ENCODE data around the gene APBB1. TPM values are rescaled to one million over a fixed set of nuclear protein-coding genes. Genes with fewer than 3 reads are reported as not detected.

APBB1 gene
- total and polyA plus RNA-seq, 9 of the 15 experiments (the other 6 are each of a cell fraction or from before 2014, with no cell fraction given) = 0.04 to 0.73 (median 0.40) TPM

- POLR2A ChIA-PET = interaction anchor here (0.9 to 2.1 kb wide), 2 partner anchors 11 to 58 kb away, joined by 5 to 7 read pairs; no protein-coding TSS in a partner anchor
- Histone ChIP-seq H3K9me1 (ENCODE audit: control insufficient read depth, insufficient read depth, low read length) (no peaks in the 10 kb centered on the region), H3K27me3 (ENCODE audit: control insufficient read depth in 2 of 2, insufficient read depth in 2 of 2, low read length in 2 of 2) (peaks cover 2 to 8% of the 10 kb centered on the region in 2 experiments; a peak in 1 of 5 replicates), H3K9ac (ENCODE audit: insufficient read depth in 1 of 2, low read depth in 2 of 2, low read length in 2 of 2) (peak within 1 kb of the TSS in 1 of 2 experiments; percentile 45; a peak in 1 of 4 replicates), H3K79me2 (ENCODE audit: control insufficient read depth, insufficient read depth, low read length) (no peaks in the 10 kb centered on the region), H3K4me1 (replicated peaks in 1 of 2; ENCODE audit: control insufficient read depth in 2 of 2, insufficient read depth in 2 of 2, low read length in 2 of 2) (peaks cover 10 to 12% of the 10 kb centered on the region in 2 experiments; a peak in 3 of 5 replicates), H3K4me2 (ENCODE audit: insufficient read depth, low read length) (no peak within 1 kb of the TSS), H3K27ac (ENCODE audit: extremely low read depth, low read depth, low read length) (no peak within 1 kb of the TSS), H3K4me3 (no peak within 1 kb of the TSS), H2AFZ (ENCODE audit: low read depth, low read length) (no peak within 1 kb of the TSS), H4K20me1 (replicated peaks; ENCODE audit: control insufficient read depth, insufficient read depth, low read length) (no peaks in the 10 kb centered on the region), H3K9me3 (replicated peaks; ENCODE audit: control insufficient read depth, insufficient read depth, low read depth, low read length) (no peaks in the 10 kb centered on the region), H3K36me3 (ENCODE audit: control insufficient read depth, insufficient read depth, low read length) (no peaks in the 10 kb centered on the region)
- CTCF ChIA-PET (ENCODE audit: low intra/inter-chr PET ratio) = no interaction called here
- no TSS peak for BruUV-seq (replicated peaks)
- intact Hi-C loops (cut with micrococcal nuclease) = loop anchor here (5.0 kb wide), 1 partner anchor 261 kb away; no protein-coding TSS in a partner anchor
- DNase-seq (ENCODE audit: extremely low read depth in 1 of 4, low spot score in 3 of 4) (no peak), FAIRE-seq (no peak), ATAC-seq (no peak)
- 25% methylated on average over 3 of the region's 3 CpGs for WGBS (ENCODE audit: insufficient coverage, low coverage, missing lambda C conversion rate)
- TF ChIP-seq, protein P1, sequence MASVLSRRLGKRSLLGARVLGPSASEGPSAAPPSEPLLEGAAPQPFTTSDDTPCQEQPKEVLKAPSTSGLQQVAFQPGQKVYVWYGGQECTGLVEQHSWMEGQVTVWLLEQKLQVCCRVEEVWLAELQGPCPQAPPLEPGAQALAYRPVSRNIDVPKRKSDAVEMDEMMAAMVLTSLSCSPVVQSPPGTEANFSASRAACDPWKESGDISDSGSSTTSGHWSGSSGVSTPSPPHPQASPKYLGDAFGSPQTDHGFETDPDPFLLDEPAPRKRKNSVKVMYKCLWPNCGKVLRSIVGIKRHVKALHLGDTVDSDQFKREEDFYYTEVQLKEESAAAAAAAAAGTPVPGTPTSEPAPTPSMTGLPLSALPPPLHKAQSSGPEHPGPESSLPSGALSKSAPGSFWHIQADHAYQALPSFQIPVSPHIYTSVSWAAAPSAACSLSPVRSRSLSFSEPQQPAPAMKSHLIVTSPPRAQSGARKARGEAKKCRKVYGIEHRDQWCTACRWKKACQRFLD (CRISPR knock-in tag; IDR thresholded peaks at IDR 0.05) = no peak
- TF ChIP-seq, protein P2, sequence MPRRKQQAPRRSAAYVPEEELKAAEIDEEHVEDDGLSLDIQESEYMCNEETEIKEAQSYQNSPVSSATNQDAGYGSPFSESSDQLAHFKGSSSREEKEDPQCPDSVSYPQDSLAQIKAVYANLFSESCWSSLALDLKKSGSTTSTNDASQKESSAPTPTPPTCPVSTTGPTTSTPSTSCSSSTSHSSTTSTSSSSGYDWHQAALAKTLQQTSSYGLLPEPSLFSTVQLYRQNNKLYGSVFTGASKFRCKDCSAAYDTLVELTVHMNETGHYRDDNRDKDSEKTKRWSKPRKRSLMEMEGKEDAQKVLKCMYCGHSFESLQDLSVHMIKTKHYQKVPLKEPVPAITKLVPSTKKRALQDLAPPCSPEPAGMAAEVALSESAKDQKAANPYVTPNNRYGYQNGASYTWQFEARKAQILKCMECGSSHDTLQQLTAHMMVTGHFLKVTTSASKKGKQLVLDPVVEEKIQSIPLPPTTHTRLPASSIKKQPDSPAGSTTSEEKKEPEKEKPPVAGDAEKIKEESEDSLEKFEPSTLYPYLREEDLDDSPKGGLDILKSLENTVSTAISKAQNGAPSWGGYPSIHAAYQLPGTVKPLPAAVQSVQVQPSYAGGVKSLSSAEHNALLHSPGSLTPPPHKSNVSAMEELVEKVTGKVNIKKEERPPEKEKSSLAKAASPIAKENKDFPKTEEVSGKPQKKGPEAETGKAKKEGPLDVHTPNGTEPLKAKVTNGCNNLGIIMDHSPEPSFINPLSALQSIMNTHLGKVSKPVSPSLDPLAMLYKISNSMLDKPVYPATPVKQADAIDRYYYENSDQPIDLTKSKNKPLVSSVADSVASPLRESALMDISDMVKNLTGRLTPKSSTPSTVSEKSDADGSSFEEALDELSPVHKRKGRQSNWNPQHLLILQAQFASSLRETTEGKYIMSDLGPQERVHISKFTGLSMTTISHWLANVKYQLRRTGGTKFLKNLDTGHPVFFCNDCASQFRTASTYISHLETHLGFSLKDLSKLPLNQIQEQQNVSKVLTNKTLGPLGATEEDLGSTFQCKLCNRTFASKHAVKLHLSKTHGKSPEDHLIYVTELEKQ (CRISPR knock-in tag; IDR thresholded peaks at IDR 0.05) = no peak
- TF ChIP-seq XRCC4 (IDR thresholded peaks at IDR 0.05; ENCODE audit: extremely low read depth, insufficient read depth, insufficient read length) (no peak), MAFF (IDR thresholded peaks at IDR 0.05; ENCODE audit: low read length) (no peak), ZNF354B (CRISPR knock-in tag; IDR thresholded peaks at IDR 0.05) (no peak), SMAD1 (IDR thresholded peaks at IDR 0.05; ENCODE audit: low read depth, low read length, partially characterized antibody) (no peak), FOS (IDR thresholded peaks at IDR 0.05; ENCODE audit: extremely low read depth, insufficient read length) (no peak), RCOR1 (IDR thresholded peaks at IDR 0.05; ENCODE audit: borderline replicate concordance in 1 of 2, low read depth in 2 of 2, low read length in 2 of 2) (no peak), SREBF2 (CRISPR knock-in tag; IDR thresholded peaks at IDR 0.05) (no peak), ERF (CRISPR knock-in tag; IDR thresholded peaks at IDR 0.05) (no peak), CSDE1 (IDR thresholded peaks at IDR 0.05) (no peak), FOXA3 (CRISPR knock-in tag; conservative IDR thresholded peaks at IDR 0.05 in 1 of 2, IDR thresholded peaks at IDR 0.05 in 1 of 2) (no peak), HMGN3 (IDR thresholded peaks at IDR 0.05; ENCODE audit: borderline replicate concordance, extremely low read depth, insufficient read length, low read depth, low read length) (no peak)
- in situ Hi-C loops (cut with MboI) = loop anchor here (5.0 kb wide), 1 partner anchor 64 kb away; no protein-coding TSS in a partner anchor
Measured at GRCh38 chr11:6440906-6441358, 22.0 kb upstream of the APBB1 start, which contains the start of gene HPX. Gene HPX (minus strand): TSS chr11:6440987. CDS start chr11:6440963, 24 bp downstream.

All from K562 (cell line).